NCI-H2227 (cell line): ENCODE data around the gene SAE1.

Experiments
- DNase-seq: peaks from one replicate; lab custom pipeline; 2025; ENCODE audit not compliant: unreplicated experiment; lab: John Stamatoyannopoulos, UW

SAE1 gene

GRCh38 chr19:47105874-47106273 is 24.8 kb upstream of the SAE1 start:
- DNase-seq = no peak

GRCh38 chr19:47106821-47107201 is 23.8 kb upstream of the SAE1 start:
- DNase-seq = no peak

GRCh38 chr19:47107202-47107952 is 23.3 kb upstream of the SAE1 start:
- no peak for DNase-seq

GRCh38 chr19:47107953-47108746 is 22.5 kb upstream of the SAE1 start:
- no peak for DNase-seq

GRCh38 chr19:47109177-47109540 is 21.5 kb upstream of the SAE1 start:
- no peak for DNase-seq

- peak; percentile 21 for DNase-seq
Measured at GRCh38 chr19:47109541-47110375, 20.9 kb upstream of the SAE1 start.

- peak; percentile 16 for DNase-seq
Measured at GRCh38 chr19:47110521-47111005, 20.1 kb upstream of the SAE1 start.

GRCh38 chr19:47111006-47111621 is 19.5 kb upstream of the SAE1 start:
- DNase-seq = peak; percentile 18

- DNase-seq = no peak
Measured at GRCh38 chr19:47111682-47112165, 18.9 kb upstream of the SAE1 start.

GRCh38 chr19:47112166-47112996 is 18.3 kb upstream of the SAE1 start:
- DNase-seq = peak; percentile 63

- DNase-seq = peak; percentile 97
Measured at GRCh38 chr19:47112997-47113849, 17.4 kb upstream of the SAE1 start, which contains the start of gene ZC3H4. ZC3H4 (minus strand) TSS chr19:47113776; CDS start chr19:47112584, 1,192 bp downstream.

GRCh38 chr19:47113850-47114651 is 16.6 kb upstream of the SAE1 start:
- DNase-seq = peak; percentile 39

- no peak for DNase-seq
Measured at GRCh38 chr19:47120470-47121067, 10.1 kb upstream of the SAE1 start.

GRCh38 chr19:47122359-47123335 is 8.0 kb upstream of the SAE1 start:
- no peak for DNase-seq

GRCh38 chr19:47123406-47123805 is 7.2 kb upstream of the SAE1 start:
- DNase-seq = no peak

- peak; percentile 82 for DNase-seq
Measured at GRCh38 chr19:47124937-47125668, 5.5 kb upstream of the SAE1 start.
